PC-3 (cell line): ENCODE measurements around the gene DNMT3L. TPM values are rescaled to one million over a fixed set of nuclear protein-coding genes. Genes with fewer than 3 reads are reported as not detected.

Experiments used
- ATAC-seq: fragments of 200-7000 bp; cut with Tn5 transposase; 2 replicates; pipeline ENCODE4 v1.9.1; 2020; ENCODE audit warnings: mild to moderate bottlenecking, moderate library complexity
- BruUV-seq: library from RNA; stranded (reverse); fragments of 400-500 nt; replicated peaks from 2 replicates; lab custom pipeline; 2021; lab: Mats Ljungman, UMichigan
- CTCF ChIA-PET: fragments of 300-600 bp; sonication (Branson Sonifier 250); formaldehyde crosslinking; loops from one replicate; lab custom pipeline; 2022; ENCODE audit warnings: antibody characterized with exemption; lab: Charles Lee
- POLR2A ChIA-PET: fragments of 300-600 bp; sonication (Branson Sonifier 250); formaldehyde crosslinking; loops from one replicate; lab custom pipeline; 2022; ENCODE audit warnings: antibody characterized with exemption; ENCODE audit not compliant: unreplicated experiment; lab: Charles Lee
- DNase-seq: peaks from one replicate; pipeline ENCODE4 v3.0.0-alpha.2; 2015
- H2AFZ ChIP-seq: fragments of 300-600 bp; sonication (generic); 2 replicates; pipeline ENCODE4 v1.6.0; 2016; ENCODE audit warnings: antibody characterized with exemption, low read length
- H3F3A ChIP-seq: fragments of 300-600 bp; sonication (generic); one replicate; pipeline ENCODE4 v1.6.0; 2017; ENCODE audit warnings: antibody characterized with exemption, low read length, control low read depth, mild to moderate bottlenecking; ENCODE audit not compliant: unreplicated experiment
- H3K27ac ChIP-seq: fragments of 300-600 bp; sonication (generic); 2 replicates; pipeline ENCODE4 v1.5.1; 2016; ENCODE audit warnings: mild to moderate bottlenecking, low read length
- H3K27me3 ChIP-seq: fragments of 300-600 bp; sonication (generic); 2 replicates; pipeline ENCODE4 v1.6.1; 2016; ENCODE audit warnings: low read length, mixed read lengths
- H3K36me3 ChIP-seq: fragments of 300-600 bp; sonication (generic); 2 replicates; pipeline ENCODE4 v1.6.1; 2016; ENCODE audit warnings: low read depth, mixed run types, low read length, mixed read lengths
- H3K4me1 ChIP-seq: fragments of 300-600 bp; sonication (generic); 2 replicates; pipeline ENCODE4 v1.5.1; 2016; ENCODE audit warnings: low read length; ENCODE audit not compliant: insufficient read depth
- H3K4me2 ChIP-seq: fragments of 300-600 bp; sonication (generic); 2 replicates; pipeline ENCODE4 v1.6.0; 2016; ENCODE audit warnings: low read length
- H3K4me3 ChIP-seq: fragments of 300-600 bp; sonication (generic); 2 replicates; pipeline ENCODE4 v1.5.1; 2016; ENCODE audit warnings: mild to moderate bottlenecking, low read length, mixed read lengths
- H3K79me2 ChIP-seq: fragments of 300-600 bp; sonication (generic); 2 replicates; pipeline ENCODE4 v1.6.1; 2017; ENCODE audit warnings: low read length, mixed read lengths
- H3K9ac ChIP-seq: fragments of 300-600 bp; sonication (generic); 2 replicates; pipeline ENCODE4 v1.6.0; 2016; ENCODE audit warnings: mild to moderate bottlenecking, low read length
- H3K9me2 ChIP-seq: fragments of 300-600 bp; sonication (generic); replicated peaks from 2 replicates; pipeline ENCODE4 v1.6.1; 2016; ENCODE audit warnings: mixed run types, low read length, mixed read lengths
- H3K9me3 ChIP-seq: fragments of 300-600 bp; sonication (generic); 2 replicates; pipeline ENCODE4 v1.6.1; 2016; ENCODE audit warnings: low read length, mixed read lengths
- H4K20me1 ChIP-seq: fragments of 300-600 bp; sonication (generic); 2 replicates; pipeline ENCODE4 v1.6.1; 2016; ENCODE audit warnings: low read length, mixed read lengths
- CTCF ChIP-seq: fragments of 300-600 bp; sonication (generic); conservative IDR thresholded peaks from 2 replicates; pipeline ENCODE4 v1.5.1; 2017; ENCODE audit warnings: antibody characterized with exemption, low read depth, mild to moderate bottlenecking, low read length
- EZH2 ChIP-seq: fragments of 300-600 bp; sonication (generic); IDR thresholded peaks from one replicate; pipeline ENCODE4 v1.6.1; 2017; ENCODE audit warnings: antibody characterized with exemption, mild to moderate bottlenecking, low read length; ENCODE audit not compliant: unreplicated experiment
- EZH2phosphoT487 ChIP-seq: fragments of 300-600 bp; sonication (generic); IDR thresholded peaks from 2 replicates; pipeline ENCODE4 v1.6.1; 2018; ENCODE audit warnings: mild to moderate bottlenecking, antibody characterized with exemption, low read length, borderline replicate concordance
- intact Hi-C: fragments of 100-400 bp; cut with micrococcal nuclease; formaldehyde crosslinking; loops from 2 replicates; pipeline ENCODE4 v1.9.0; 2023
- total RNA-seq: library from RNA; depleted of rRNA; stranded (reverse); fragments of >200 nt; gene quantifications from 2 replicates; pipeline ENCODE4 v1.2.3, GENCODE V29; 2014

The DNMT3L gene
- total RNA-seq, 1 experiment from 2014 or later, result not detected

GRCh38 chr21:44288251-44289110 is 26.8 kb upstream of the DNMT3L start:
- no peaks in the 10 kb centered on the region for H3K9me2 ChIP-seq
- H3K79me2 ChIP-seq, result no peaks in the 10 kb centered on the region
- intact Hi-C loops, result no loop called here
- no peaks in the 10 kb centered on the region for H3K36me3 ChIP-seq
- CTCF ChIA-PET, result no interaction called here
- DNase-seq (no peak), ATAC-seq (no peak)
- no peak for TF ChIP-seq CTCF
- no peak for TF ChIP-seq EZH2
- TF ChIP-seq EZH2phosphoT487, result no peak
- H3K4me1 ChIP-seq, result no peaks in the 10 kb centered on the region
- H3F3A ChIP-seq, result no peaks in the 10 kb centered on the region
- POLR2A ChIA-PET, result no interaction called here
- no peaks in the 10 kb centered on the region for H3K27me3 ChIP-seq
- no peak overlapping the region for H2AFZ ChIP-seq
- BruUV-seq, result no TSS peak
- H3K9me3 ChIP-seq, result no peaks in the 10 kb centered on the region
- H3K4me2 ChIP-seq, result no peak overlapping the region
- H3K9ac ChIP-seq, result no peak overlapping the region
- no peaks in the 10 kb centered on the region for H4K20me1 ChIP-seq
- no peak overlapping the region for H3K4me3 ChIP-seq
- no peak overlapping the region for H3K27ac ChIP-seq

GRCh38 chr21:44286716-44287632 is 25.3 kb upstream of the DNMT3L start:
- no peak for ATAC-seq
- no peak overlapping the region for H3K4me2 ChIP-seq
- no peak overlapping the region for H2AFZ ChIP-seq
- no peak overlapping the region for H3K4me3 ChIP-seq
- ChIA-PET CTCF (no interaction called here), POLR2A (no interaction called here)
- BruUV-seq, result no TSS peak
- intact Hi-C loops, result no loop called here
- no peaks in the 10 kb centered on the region for H3K79me2 ChIP-seq
- no peaks in the 10 kb centered on the region for H3K9me3 ChIP-seq
- no peaks in the 10 kb centered on the region for H3K27me3 ChIP-seq
- no peaks in the 10 kb centered on the region for H4K20me1 ChIP-seq
- no peaks in the 10 kb centered on the region for H3K9me2 ChIP-seq
- no peak overlapping the region for H3K27ac ChIP-seq
- no peak for DNase-seq
- no peaks in the 10 kb centered on the region for H3F3A ChIP-seq
- H3K36me3 ChIP-seq, result no peaks in the 10 kb centered on the region
- no peaks in the 10 kb centered on the region for H3K4me1 ChIP-seq
- no peak for TF ChIP-seq CTCF
- no peak for TF ChIP-seq EZH2phosphoT487
- TF ChIP-seq EZH2, result no peak
- no peak overlapping the region for H3K9ac ChIP-seq
